Stimulated activated CD8-positive, alpha-beta memory T cell treated with anti-CD3 and anti-CD28 coated beads, Interleukin-4, amount 100 ng/mL, for 24 hours (primary cell): Measurements from ENCODE around the gene DAAM2.

ENCODE experiments used
- DNase-seq: peaks from one replicate; pipeline ENCODE4 v3.0.0-alpha.2; 2020; ENCODE audit warnings: low read depth

The DAAM2 gene

DNA sequence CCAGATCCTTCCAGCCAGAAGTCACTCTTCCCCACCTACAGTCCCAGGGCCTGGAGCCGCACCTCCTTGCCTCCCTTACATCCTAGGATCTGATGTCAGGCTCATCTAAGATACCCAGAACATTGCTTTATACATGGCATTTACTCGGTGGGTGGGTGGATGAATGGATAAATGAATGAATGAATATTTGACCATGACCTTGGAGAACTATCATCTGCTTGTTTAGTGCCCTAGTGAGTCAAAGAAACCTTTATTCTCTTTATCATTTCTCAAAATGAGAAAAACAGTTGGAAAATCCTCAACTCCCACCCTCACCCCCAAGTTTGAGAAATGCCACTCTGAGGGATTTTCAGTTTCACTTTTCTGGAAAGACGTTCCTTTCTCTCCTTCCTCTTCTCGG lies 56.0 kb downstream of the DAAM2 start:
- no peak for DNase-seq

GRCh38 chr6:39849228-39849627 lies 57.1 kb downstream of the DAAM2 start:
- DNase-seq: no peak

- no peak for DNase-seq
Measured at GRCh38 chr6:39849764-39850163, 57.6 kb downstream of the DAAM2 start.

GRCh38 chr6:39850736-39851297 lies 58.6 kb downstream of the DAAM2 start:
- no peak for DNase-seq

DNA sequence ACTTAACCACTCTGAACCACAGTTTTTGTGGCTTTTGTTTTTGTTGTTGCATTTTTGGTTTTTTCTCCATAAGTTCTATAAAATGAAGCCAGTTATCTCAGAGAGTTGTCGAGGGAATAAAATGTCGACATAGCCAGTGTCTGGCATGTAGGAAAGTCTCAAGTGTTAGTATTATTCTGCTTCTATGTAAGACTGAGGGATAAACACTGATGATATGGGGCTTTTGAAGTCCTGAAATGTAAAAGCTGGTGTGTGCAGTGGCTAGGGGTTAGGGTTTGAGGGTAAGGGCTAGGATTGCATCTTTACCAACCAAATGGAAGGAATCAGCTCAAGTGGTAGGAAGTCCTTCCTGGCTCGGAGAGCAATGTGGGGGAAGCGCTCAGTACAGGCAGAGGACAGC lies 59.2 kb downstream of the DAAM2 start:
- DNase-seq: no peak

DNA sequence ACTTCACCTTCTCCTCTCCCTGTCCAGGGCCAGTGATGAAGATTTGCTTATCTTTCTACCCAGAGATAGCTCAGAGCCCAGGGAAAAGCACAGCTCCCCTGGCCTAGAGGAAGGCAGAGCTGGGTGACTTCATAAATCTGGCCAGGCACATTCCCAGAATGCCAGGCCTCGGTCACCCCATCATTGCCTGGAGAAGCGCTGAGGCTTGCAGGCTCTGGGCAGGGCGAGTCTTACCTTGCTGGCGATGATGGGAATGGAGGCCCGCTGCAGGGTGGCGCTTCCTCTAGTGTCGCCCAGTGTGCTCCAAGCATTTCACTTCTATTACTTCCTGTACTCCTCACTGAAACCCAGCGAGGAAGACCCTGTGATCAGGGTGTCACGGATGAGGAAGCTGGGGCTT lies 60.1 kb downstream of the DAAM2 start:
- no peak for DNase-seq

DNA sequence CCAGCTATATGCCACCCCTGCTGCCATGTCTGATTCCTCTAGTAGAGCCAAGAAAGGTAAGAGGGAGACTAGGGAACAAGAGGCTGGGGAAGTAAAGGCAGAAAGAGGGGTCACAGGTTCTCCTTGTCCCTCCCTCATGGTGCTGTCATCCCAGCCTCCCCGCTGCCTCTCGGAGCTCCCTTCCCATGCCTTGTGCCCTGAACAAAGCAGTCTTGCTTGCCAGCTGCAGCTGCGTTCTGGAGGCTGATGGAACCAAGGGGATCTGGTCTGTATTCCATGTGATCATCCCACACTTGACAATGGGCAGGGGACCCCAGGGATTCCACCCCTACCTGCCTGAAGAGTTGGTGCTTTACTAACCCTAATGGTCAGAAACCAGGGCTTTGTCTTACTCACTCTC lies 61.4 kb downstream of the DAAM2 start:
- DNase-seq: no peak

DNA sequence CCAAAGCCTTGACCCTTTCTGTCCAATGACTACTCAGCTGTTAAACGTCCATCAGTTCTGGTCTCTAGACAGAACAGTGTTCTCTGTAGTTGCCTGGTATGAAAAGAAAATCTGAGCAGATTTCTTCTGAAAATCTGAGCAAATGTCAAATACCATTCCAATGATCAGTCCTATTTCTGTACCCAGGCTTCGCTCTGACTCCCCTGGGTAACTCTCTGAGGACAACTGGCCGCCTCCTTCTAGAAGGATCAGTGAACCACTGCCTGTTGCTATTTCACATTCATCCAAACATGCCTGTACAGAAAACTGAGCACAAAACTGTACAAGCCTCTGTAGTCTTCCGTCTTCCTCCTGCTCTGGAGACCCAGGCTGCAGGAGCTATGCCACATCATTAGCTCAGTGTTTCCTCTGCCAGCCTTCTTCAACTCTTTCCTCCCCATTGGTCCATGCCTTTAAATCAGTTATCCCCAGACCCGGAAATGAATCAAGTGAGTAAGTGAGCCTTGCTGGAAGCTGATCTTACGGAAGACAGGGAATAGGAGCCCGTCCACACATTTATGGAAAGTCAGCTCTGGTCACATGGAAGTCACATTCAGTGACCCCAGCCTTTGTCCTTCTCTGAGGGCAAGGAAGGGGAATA lies 63.3 kb downstream of the DAAM2 start:
- no peak for DNase-seq

DNA sequence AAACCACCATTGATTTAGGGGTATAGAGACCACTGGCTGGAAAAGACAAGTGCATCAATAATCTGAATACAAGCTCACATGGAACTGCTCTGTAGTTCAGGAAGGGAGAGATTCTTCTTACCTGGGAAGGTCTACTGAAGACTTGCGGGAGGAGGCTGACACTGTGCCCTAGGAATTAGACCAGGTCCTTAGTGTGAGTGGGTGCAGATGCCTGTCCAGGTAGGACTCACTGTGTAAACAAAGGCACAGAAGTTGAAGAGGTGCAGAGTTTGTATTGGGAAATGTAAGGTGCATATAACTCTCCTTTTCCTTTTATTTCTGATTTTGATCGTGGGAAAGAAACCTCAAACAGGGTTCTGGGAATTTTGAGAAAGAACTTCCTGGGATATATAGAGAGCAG lies 66.8 kb downstream of the DAAM2 start:
- no peak for DNase-seq

DNA sequence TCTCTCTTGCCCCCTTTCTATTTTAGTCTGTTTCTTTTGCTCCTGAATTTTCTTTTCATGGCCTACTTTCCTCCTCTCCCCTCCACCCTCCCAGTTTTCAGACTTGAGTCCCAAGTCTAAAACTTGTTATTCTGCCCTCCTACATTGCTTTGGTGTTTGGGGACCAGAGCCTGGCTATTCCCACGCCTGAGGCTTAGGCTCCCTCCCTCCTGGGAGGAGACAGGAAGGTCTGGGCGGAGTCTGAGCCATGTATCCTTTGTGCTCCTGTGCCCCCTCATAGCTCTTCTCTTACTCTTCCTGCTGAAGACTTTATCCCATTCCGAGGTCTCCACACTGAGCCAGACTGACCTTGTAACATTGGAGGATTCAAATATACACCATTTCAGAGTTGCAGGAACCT lies 69.5 kb downstream of the DAAM2 start:
- DNase-seq: no peak

DNA sequence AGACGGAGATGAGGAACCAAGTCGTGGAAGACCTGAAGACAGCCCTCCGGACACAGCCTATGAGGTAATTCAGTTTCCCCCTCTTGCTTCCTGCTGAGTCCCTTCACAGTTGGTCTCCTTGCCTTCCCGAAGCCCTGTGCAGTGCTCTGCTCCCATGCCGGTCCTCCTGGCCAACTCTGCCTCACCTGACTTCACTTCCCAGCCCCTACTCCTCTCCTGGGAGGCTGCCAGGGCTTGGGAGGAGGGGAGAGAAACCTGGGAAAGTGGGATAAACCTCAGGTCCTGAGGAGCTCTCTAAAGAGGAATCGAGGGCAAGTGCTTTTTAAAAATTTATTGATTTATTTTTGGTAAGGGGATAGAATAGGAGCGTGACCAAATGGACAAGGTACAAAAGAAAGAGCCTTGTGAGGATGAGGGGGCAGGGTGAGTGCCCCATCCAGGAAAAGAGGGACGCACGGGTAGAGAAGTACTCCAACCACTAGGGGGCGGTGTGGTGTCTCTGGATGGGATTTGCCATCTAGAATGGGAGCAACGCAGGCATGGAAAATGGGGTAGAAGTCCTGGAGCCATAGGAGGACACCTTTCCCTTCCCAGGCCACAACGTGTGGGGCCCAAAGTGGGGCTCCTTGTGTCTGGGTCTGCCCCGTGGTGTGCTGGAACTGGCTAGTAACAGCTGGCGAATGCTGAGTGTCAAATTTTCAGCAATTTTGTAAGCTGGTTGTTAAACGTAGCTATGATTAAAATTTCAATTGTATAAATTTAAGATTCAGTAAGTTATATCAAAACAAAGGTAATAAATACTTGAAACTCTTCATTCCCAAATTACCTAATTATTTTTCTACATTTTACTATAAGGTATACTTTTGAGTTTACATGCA lies 73.1 kb downstream of the DAAM2 start:
- DNase-seq: peak; percentile 35

DNA sequence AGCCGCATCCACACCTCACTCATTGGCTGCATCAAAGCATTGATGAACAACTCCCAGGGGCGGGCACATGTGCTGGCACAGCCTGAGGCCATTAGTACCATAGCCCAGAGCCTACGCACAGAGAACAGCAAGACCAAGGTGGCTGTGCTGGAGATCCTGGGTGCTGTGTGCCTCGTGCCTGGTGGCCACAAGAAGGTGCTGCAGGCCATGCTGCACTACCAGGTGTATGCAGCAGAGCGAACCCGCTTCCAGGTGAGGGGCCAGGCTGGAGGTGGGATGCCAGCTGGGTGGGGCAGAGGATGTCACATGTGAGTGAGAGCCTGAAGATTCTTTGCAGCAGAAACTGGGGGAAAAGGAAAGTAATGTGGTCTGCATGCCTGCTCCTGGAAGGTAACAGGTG lies 75.4 kb downstream of the DAAM2 start:
- DNase-seq: no peak

- DNase-seq: no peak
Measured at GRCh38 chr6:39870950-39871349, 78.8 kb downstream of the DAAM2 start.

DNA sequence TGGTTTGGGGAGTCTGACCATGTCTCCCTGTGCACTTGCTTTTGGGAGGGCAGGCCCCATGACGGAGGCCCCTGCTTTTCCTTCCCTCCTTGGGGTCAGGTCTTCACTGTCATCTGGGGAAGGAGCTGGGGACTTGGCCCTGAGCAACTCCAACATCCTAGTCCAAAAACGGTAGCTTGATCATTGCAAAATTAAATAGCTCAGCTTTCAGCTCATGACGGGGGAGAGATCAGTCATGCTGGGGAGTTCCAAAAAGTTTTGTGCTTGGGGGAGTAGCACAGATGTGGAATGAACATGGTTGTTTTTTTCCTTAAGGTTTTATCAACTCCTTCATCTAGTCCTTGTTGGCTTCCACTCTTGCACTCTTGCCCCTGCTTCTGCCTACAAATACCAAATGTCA lies 81.3 kb downstream of the DAAM2 start:
- no peak for DNase-seq

GRCh38 chr6:39876111-39876510 lies 83.9 kb downstream of the DAAM2 start:
- no peak for DNase-seq

DNA sequence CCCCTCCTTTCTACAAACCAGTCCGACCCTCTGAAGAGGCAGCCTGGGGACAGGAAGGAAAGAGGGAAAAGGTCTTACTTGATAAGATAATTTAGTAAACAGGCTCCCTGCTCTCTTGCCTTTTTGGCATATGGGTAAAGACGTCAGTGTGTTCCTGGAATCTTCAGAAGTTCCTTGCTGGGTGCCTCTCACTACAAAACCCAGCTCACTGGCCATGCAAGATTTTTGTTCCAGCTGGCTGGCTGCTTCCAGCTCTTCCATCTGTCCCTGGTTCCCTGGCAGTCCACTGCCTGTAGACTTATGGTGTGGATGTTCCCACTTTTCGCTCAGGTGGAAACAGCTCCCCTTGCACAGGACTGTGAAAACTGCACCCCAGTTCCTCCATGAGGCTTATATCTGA lies 84.7 kb downstream of the DAAM2 start:
- DNase-seq: no peak

- no peak for DNase-seq
Measured at GRCh38 chr6:39879535-39879934, 87.4 kb downstream of the DAAM2 start.

GRCh38 chr6:39880594-39880993 lies 88.4 kb downstream of the DAAM2 start:
- no peak for DNase-seq

DNA sequence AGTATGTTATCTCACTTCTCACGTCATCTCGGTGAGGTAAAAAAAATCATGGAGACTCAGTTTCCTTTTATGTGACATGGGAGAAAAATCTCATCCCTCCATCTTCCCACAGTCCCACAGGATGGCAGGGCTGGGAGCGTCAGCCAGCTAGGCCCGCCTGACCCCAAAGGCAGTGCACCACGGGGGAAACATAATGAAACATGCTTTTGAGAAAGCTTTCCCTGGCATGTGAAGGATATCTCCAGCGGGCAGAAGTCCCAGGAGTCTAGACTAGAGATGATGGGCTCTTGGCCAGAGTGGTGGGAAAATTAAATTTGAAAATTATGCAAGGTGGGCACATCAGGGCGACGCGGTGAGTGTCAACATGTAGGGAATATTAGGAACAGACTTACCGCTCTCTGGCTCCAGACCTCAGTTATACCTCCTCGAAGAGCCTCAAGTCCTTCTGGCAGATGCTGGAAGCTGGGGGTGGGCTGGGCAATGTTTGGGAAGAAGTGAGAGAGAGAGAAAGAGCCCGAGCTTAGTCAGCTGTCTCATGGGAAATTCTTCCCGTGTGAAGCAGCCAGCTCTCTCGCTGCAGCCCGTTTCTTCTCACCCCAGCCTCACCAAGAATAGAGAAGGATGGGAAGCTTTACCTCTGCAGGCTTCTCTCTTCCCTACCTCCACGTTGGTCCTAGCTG lies 89.8 kb downstream of the DAAM2 start:
- no peak for DNase-seq

DNA sequence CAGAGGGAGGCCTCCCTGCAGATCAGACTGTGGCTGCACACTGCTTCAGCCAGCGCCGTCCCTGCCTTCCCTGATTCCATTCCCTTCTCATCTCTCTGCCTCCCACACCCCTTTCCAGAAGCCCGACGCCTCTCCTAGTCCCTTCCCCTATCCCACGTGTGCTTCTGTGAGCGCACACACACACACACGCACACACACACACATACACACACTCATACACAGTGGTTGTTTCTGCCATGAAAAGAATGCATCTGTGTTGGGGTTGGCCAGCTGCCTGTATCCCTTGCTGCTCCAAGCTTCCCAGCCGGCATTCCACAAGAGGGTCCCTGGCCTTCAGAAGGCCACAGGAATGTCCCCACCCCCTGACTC lies 90.3 kb downstream of the DAAM2 start:
- DNase-seq: no peak

- no peak for DNase-seq
Measured at GRCh38 chr6:39884696-39885095, 92.5 kb downstream of the DAAM2 start.

GRCh38 chr6:39885691-39886090 lies 93.5 kb downstream of the DAAM2 start:
- no peak for DNase-seq

GRCh38 chr6:39886871-39887270 lies 94.7 kb downstream of the DAAM2 start:
- no peak for DNase-seq
